ENCODE data around the gene INSIG1. TPM values are rescaled to one million over a fixed set of nuclear protein-coding genes. Genes with fewer than 3 reads are reported as not detected.

The INSIG1 gene
- total and polyA plus RNA-seq, 12 donors = 5.9 to 16.3 (median 12.1) TPM

DNA sequence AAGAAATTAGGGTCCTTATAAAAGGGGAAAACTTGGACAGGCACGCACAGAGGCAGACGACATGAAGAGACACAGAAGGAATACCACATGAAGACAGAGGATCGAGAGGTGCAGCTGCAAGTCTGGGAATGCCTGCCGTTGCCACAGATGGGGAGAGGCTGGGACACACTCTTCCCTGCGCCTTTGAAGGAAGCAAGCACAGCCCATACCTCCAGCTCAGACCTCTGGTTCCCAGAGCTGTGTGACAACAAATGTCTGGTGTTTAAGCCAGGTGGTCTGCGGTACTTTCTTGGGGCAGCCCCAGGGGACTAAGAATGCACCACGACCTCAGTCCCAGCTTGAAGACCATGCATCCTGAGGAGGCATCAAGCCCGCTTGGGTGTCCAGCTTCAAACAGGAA, 18.3 kb downstream of the INSIG1 start:
- DNase-seq = no peak
- WGBS, 2 donors = 74 to 77% methylated on average over 8 of the region's 8 CpGs
- TF ChIP-seq, protein P1, sequence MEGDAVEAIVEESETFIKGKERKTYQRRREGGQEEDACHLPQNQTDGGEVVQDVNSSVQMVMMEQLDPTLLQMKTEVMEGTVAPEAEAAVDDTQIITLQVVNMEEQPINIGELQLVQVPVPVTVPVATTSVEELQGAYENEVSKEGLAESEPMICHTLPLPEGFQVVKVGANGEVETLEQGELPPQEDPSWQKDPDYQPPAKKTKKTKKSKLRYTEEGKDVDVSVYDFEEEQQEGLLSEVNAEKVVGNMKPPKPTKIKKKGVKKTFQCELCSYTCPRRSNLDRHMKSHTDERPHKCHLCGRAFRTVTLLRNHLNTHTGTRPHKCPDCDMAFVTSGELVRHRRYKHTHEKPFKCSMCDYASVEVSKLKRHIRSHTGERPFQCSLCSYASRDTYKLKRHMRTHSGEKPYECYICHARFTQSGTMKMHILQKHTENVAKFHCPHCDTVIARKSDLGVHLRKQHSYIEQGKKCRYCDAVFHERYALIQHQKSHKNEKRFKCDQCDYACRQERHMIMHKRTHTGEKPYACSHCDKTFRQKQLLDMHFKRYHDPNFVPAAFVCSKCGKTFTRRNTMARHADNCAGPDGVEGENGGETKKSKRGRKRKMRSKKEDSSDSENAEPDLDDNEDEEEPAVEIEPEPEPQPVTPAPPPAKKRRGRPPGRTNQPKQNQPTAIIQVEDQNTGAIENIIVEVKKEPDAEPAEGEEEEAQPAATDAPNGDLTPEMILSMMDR (IDR thresholded peaks at IDR 0.05) = no peak
- H3K27ac ChIP-seq = no peak overlapping the region
- no peaks in the 10 kb centered on the region for H3K9me3 ChIP-seq
- H3K27me3 ChIP-seq = peaks cover 0 to 13% (median 8%) of the 10 kb centered on the region in 7 donors
- H3K4me1 ChIP-seq = no peaks in the 10 kb centered on the region
- intact Hi-C loops (cut with DNase I) = no loop called here
- peaks cover 0 to 4% (median 0%) of the 10 kb centered on the region in 9 donors for H3K36me3 ChIP-seq
- no peak overlapping the region for H3K4me3 ChIP-seq
- no peak for ATAC-seq

DNA sequence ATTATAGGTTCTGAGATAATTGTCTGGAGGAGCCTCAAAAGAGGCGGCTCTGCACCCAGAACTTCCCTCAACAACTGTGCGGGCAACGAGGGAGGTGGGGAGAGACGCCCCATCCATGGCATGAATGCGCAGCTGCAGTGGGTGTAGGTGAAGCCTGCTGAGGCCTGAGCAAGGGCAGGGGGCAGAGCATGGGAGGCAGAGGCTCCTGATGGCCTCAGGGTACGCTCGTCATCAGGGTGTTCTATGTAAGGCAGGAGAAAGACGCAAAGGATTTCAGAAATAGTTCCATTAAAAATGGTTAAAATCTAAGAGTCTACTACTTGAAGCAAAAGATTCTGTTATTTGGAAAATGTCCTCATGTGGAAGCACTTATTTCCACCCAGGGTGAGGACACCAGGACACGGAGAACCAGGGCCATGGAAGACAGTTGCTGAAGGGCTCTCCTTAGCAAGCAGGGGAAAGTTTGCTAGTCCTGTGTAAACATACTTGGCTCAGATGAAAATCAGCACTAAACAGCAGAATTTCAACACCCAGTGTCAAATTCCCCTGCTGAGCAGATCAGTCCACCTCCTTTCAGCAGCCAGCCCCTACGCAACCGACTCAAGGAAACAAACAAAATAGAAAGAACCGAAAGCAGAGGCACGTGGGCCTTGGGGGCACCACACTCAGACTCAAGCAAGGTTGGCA, 18.9 kb downstream of the INSIG1 start:
- Histone ChIP-seq H3K36me3 (no peaks in the 10 kb centered on the region), H3K9me3 (no peaks in the 10 kb centered on the region), H3K27me3 (peaks cover 0 to 19% (median 10%) of the 10 kb centered on the region in 7 donors), H3K4me3 (no peak overlapping the region), H3K4me1 (no peaks in the 10 kb centered on the region), H3K27ac (no peak overlapping the region)
- intact Hi-C loops (cut with DNase I) = no loop called here
- TF ChIP-seq, protein P1 (IDR thresholded peaks at IDR 0.05) = no peak
- WGBS, 2 donors = 77 to 79% methylated on average over 13 of the region's 13 CpGs
- no peak for DNase-seq
- no peak for ATAC-seq

DNA sequence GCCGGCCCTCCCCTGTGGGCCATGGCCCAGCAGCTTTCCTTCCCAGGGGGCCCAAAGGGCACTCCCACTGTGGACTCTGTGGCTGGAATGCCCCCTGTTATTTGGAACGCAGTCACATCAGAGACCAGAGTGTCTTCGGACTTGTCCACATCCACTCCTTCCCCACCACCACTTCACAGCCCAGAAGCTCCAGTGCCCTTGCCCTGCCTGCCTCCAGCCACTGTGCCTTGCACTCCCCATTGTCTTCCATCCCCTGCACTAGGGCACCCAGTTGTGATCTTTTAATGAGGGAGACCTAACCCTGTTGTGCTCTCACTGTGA, 19.4 kb downstream of the INSIG1 start:
- no peaks in the 10 kb centered on the region for H3K9me3 ChIP-seq
- H3K4me3 ChIP-seq = no peak overlapping the region
- H3K27me3 ChIP-seq = peaks cover 0 to 22% (median 10%) of the 10 kb centered on the region in 7 donors
- 90 to 91% methylated on average over 3 of the region's 3 CpGs for WGBS, 2 donors
- H3K36me3 ChIP-seq = no peaks in the 10 kb centered on the region
- H3K4me1 ChIP-seq = no peaks in the 10 kb centered on the region
- TF ChIP-seq, protein P1 (IDR thresholded peaks at IDR 0.05) = no peak
- no peak overlapping the region for H3K27ac ChIP-seq
- ATAC-seq = no peak
- intact Hi-C loops (cut with DNase I) = no loop called here
- no peak for DNase-seq

DNA sequence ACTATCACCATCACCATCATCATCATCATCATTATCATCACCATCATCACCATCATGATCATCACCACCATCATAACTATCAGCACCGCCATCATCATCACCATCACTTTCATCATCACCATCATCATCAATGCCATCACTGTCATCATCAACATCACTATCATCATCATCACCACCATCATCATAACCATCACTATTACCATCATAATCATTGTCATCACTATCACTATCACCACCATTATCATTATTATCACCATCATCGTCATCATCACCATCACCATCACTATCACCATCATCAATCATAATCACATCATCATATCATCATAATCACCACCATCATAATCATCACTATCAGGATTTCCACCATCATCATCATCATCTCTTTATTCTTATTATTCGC, 20.6 kb downstream of the INSIG1 start:
- DNase-seq = no peak
- Histone ChIP-seq H3K9me3 (peaks cover 0 to 5% (median 0%) of the 10 kb centered on the region in 11 donors), H3K27ac (no peak overlapping the region), H3K4me3 (no peak overlapping the region), H3K27me3 (peaks cover 0 to 26% (median 10%) of the 10 kb centered on the region in 7 donors), H3K36me3 (no peaks in the 10 kb centered on the region), H3K4me1 (no peaks in the 10 kb centered on the region)
- ATAC-seq = no peak
- intact Hi-C loops (cut with DNase I) = no loop called here
- TF ChIP-seq, protein P1 (IDR thresholded peaks at IDR 0.05) = no peak
- WGBS, 2 donors = 95 to 96% methylated on average over 3 of the region's 3 CpGs
